Retina (tissue), 1 donor: ENCODE results near the gene ASNSD1.
"Not testable (repeated sequence)": the region's sequence is repeated elsewhere in the genome, so short reads cannot be mapped to it uniquely, and the experiment has no call there.

Source experiments
- DNase-seq: peaks from one replicate; pipeline ENCODE4 v3.0.0-alpha.2; 2016

The ASNSD1 gene

DNA sequence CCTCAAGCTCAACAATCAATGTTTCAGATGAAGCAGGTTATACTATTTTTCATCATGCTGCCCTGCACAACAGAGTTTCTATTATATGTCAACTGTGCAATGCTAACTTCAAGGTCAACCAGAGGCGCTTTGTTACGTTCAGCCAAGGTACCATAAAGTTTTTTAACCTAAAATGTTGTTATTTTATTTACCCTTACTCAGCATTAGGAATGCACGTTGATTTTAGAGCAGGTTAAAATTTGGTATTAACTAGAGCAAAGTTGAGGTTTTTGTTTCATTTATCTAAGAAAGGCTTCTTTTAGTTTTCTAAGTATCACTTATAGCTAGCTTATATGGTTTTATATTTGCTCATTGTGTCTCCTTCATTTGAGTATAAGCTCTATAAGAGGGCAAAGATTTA, 35.0 kb downstream of the ASNSD1 start:
- DNase-seq: no peak

DNA sequence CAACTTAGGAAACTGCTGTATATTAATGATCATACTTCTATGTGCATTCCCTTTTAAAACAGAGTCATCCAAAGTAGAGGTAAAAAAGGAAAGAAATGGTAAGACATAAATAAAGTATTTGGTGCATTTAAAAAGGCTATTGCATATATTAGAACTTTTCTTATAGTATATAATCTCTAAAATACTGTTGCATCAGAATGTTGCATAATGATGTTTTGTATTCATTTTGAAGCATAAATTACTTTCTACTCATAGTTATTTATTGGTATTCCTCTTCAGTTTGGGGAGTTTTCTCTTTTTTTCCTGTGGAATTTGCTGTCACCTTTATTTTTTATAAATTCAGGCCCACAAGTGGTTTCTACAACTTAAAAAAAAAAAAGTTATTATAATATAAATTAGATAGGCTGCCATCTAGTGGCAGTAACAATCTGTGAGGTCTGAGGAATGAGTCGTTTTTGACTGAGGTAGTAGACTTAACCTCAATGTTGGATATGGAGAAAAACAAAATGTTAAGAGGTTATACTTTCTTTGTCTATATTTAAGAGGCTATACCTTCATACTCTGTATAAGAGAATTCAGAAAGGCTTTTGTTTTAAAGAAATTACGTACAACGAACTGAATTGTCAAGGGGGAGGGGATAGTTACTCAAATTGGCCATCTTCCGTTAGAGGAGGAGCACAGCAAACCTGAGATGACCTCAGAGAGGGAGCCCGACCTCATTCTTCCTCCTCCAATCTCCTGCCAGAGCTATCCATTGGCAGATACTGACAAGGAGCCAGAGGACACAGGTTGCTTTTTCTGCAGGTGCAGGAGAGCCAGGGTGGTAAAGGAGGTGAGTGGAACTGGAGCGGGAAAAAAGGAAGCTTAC, 37.0 kb downstream of the ASNSD1 start:
- DNase-seq: peak; percentile 18

DNA sequence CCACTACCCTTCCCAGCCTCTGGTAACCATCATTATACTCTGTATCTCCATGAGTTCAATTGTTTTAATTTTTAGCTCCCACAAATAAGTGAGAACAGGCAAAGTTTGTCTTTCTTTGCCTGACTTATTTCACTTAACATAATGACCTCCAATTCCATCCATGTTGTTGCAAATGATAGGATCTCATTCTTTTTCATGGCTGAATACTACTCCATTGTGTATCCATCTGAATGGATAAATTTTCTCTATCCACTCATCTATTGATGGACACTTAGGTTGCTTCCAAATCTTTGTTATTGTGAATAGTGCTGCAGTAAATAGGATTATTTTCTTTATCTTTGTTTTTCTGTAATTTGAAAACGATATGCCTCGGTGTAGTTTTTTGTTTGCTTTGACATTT, 39.4 kb downstream of the ASNSD1 start:
- DNase-seq: no peak

DNA sequence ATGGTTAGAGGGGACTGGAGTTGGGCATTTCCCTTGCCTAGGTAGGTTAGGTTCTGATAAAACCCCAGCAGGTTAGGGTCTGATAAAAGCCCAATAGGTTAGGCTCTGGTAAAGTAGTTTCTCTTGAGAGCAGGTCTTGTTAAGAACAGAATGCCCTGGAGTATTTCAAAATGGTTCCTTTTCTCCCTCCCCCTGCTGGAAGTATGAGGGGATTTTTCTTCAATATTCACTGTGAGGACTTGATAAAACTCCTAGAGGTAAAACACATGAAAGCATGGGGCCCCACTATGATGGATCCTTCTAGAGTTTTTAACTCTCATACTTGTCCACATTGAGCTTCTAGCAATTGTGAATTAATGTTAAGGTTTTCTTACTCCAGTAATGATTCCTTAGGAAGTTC, 40.8 kb downstream of the ASNSD1 start:
- no peak for DNase-seq

DNA sequence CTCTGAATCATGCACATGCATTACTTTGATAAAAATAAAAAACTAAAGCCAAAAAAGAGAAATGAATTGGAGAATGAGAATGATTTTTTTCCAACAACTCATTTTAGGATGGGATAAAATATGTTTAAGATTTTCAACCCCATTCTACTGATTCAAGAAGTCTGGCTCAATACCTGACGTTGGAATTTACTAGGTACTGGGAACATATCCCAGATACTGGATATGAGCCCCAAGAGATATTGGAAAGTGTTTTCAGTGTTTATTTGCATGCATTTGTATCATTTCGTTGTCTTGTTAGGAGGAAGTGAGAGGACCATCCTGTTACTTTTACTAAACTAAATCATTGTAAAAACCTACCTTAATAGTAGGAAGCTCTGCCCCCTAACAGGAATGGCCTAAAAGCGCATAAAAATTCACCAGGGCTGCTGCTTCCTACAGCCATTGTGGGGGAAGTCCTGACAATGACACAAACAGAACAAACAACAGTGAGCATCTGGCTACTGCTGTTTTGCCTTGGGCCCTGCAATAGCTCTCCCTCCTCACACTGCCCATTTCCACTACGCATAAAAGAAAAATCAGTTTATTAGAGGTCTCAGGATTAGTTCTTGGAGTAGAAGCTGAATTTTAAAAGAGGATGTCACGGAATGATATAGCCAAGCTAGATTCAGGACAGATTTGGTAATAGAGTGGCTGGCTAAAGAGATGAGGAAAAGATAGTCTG, 48.4 kb downstream of the ASNSD1 start:
- DNase-seq: no peak

DNA sequence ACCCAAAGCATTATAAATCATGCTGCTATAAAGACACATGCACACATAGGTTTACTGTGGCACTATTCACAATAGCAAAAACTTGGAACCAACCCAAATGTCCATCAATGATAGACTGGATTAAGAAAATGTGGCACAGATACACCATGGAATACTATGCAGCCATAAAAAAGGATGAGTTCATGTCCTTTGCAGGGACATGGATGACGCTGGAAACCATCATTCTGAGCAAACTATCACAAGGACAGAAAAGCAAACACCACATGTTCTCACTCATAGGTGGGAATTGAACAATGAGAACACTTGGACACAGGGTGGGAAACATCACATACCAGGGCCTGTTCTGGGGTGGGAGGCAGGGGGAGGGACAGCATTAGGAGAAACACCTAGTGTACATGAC, 56.3 kb downstream of the ASNSD1 start:
- not testable (repeated sequence) for DNase-seq

DNA sequence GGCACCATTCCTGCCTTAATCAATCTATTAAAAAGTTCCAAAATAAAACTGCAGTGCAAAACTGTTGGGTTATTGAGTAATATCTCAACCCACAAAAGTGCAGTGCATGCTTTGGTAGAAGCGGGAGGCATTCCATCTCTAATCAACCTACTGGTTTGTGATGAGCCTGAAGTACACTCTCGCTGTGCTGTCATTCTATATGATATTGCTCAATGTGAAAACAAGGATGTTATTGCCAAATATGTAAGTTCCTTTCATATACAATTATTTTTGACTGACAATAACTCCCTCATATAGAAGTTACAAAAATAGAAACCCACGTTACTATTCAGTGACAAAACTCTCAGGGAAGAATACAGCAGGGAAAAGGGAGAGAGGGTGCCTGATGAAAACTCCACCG, 58.3 kb downstream of the ASNSD1 start:
- DNase-seq: no peak
